Upper lobe of left lung (tissue), 4 donors: ENCODE results near the gene PPM1L.

Source experiments
- CTCF ChIP-seq, 6 experiments: fragments of 450-650 bp in 4 of 6; fragments of 200-600 bp in 2 of 6; sonication (generic) in 2 of 6; IDR thresholded peaks; one replicate each; pipeline ENCODE4 v1.5.1; 2016 to 2019; ENCODE audit warnings: antibody characterized with exemption in 6 of 6
- POLR2A ChIP-seq, 4 donors: fragments of 450-650 bp; IDR thresholded peaks; one replicate each; pipeline ENCODE4 v1.5.1; 2016 to 2017; ENCODE audit warnings: antibody characterized with exemption in 4 of 4, mild to moderate bottlenecking in 2 of 4

DNA sequence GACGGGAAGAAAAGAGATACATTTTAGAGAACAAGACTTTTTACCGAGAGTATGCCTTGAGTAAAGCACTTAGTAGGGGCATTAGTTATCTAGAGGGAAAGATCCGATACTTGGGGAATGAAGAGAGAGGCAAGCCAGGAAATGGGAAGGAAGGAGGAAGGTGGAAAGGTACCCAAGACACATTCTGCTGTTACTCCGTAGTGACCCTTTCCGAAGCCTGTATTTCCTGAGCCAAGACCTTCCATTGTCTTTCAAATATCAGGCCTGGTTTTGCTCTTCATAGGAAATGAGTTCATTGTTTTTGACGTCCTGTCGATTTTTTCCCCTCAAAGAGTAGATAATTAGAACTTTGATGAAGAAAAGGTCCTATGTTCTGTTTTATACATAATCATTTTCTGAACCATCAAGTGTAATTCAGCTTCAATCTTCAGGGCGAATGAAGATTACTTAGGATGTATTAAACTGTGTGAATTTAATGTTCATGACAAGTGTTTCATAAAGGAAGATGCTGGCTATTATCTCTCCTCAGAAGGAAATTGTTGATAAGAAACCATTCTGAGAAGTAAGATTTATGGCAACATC, 95.7 kb downstream of the PPM1L start:
- TF ChIP-seq CTCF (IDR thresholded peaks at IDR 0.05) (no peak), POLR2A (IDR thresholded peaks at IDR 0.05) (no peak)
